Mucosa of gallbladder (tissue), 1 donor: Measurements from ENCODE around the gene ERN1. TPM values are rescaled to one million over a fixed set of nuclear protein-coding genes. Genes with fewer than 3 reads are reported as not detected.

Experiments used
- total RNA-seq: library from RNA; stranded (reverse); gene quantifications from one replicate; pipeline ENCODE4 v1.2.1, GENCODE V29; 2021
- donor health status: DM: no; HTN: no; CAD: no.

Gene ERN1
- total RNA-seq, 1 donor from 2014 or later = 41.6 TPM

Other genes starting within 250 kb of the ERN1 start
- not detected for gene GH2, start 248.2 kb downstream of the ERN1 start, total RNA-seq
- not detected for gene CSH1, start 233.6 kb downstream of the ERN1 start, total RNA-seq
- not detected for gene CSHL1, start 218.9 kb downstream of the ERN1 start, total RNA-seq
- not detected for gene GH1, start 211.3 kb downstream of the ERN1 start, total RNA-seq
- gene CD79B, start 197.8 kb downstream of the ERN1 start, total RNA-seq = 3.4 TPM
- 1.2 TPM for gene SCN4A, start 157.2 kb downstream of the ERN1 start, total RNA-seq
- 0.26 TPM for gene PRR29, start 131.8 kb downstream of the ERN1 start, total RNA-seq
- 14.8 TPM for gene ICAM2, start 109.5 kb downstream of the ERN1 start, total RNA-seq
- 74.9 TPM for gene TEX2, start 133.1 kb upstream of the ERN1 start, total RNA-seq